Measurements from ENCODE around the gene ARID4B. TPM values are rescaled to one million over a fixed set of nuclear protein-coding genes. Genes with fewer than 3 reads are reported as not detected.

Gene ARID4B
- total RNA-seq, 1 experiment from 2014 or later, result 34.0 TPM

GRCh38 chr1:235342471-235342870 lies 14.5 kb upstream of the ARID4B start:
- H3K79me2 ChIP-seq (ENCODE audit: insufficient read depth, low read length), result no peaks in the 10 kb centered on the region
- H3K9ac ChIP-seq (ENCODE audit: extremely low read depth, insufficient read length, low read length), result no peak overlapping the region
- no peaks in the 10 kb centered on the region for H4K20me1 ChIP-seq (ENCODE audit: control insufficient read depth, insufficient read depth, insufficient read length)
- no peak for TF ChIP-seq CTCF (conservative IDR thresholded peaks at IDR 0.05)
- no peak overlapping the region for H3K56ac ChIP-seq (ENCODE audit: insufficient read length, low read depth, low read length)
- H2AFZ ChIP-seq (ENCODE audit: low read length), result no peak overlapping the region
- H4K8ac ChIP-seq (replicated peaks; ENCODE audit: insufficient read length, low read depth, low read length), result no peak overlapping the region
- DNase-seq, result no peak
- no peak overlapping the region for H3K4ac ChIP-seq (ENCODE audit: low read depth, low read length)
- H3K23me2 ChIP-seq (ENCODE audit: insufficient read length, low read depth, low read length, poor library complexity, severe bottlenecking), result no peaks in the 10 kb centered on the region
- no peaks in the 10 kb centered on the region for H3K9me3 ChIP-seq (ENCODE audit: control insufficient read depth, low read depth, low read length)
- Mint-ChIP-seq H3K27me3 (ENCODE audit: low read depth) (no peaks in the 10 kb centered on the region), H3K9me3 (no peaks in the 10 kb centered on the region; a peak in 1 of 5 replicates), H3K27ac (no peak overlapping the region; a peak in 1 of 7 replicates), H3K4me3 (no peak overlapping the region), H3K4me1 (peaks cover 3 to 4% of the 10 kb centered on the region in 2 experiments; a peak in 2 of 4 replicates), H3K36me3 (ENCODE audit: insufficient read depth in 1 of 3, low read depth in 3 of 3) (peaks cover 12 to 39% (median 33%) of the 10 kb centered on the region in 3 experiments; a peak in 6 of 7 replicates)
- no peak overlapping the region for H2BK120ac ChIP-seq (ENCODE audit: low read depth, low read length, poor library complexity, severe bottlenecking)
- no peaks in the 10 kb centered on the region for H3K27me3 ChIP-seq (ENCODE audit: insufficient read depth, low read length)
- H3K14ac ChIP-seq (ENCODE audit: insufficient read depth, low read length), result no peak overlapping the region
- no CpG with 5 or more reads among the region's 3 CpGs for WGBS (ENCODE audit: extremely low coverage, insufficient read length, low lambda C conversion rate)
- H3K4me2 ChIP-seq (ENCODE audit: insufficient read depth, insufficient read length, low read length), result no peak overlapping the region
- H2BK12ac ChIP-seq (ENCODE audit: insufficient read length, low read depth, low read length), result no peak overlapping the region
- H2BK5ac ChIP-seq (ENCODE audit: insufficient read length, low read length), result no peak overlapping the region
- H2BK15ac ChIP-seq (ENCODE audit: low read depth, low read length), result no peak overlapping the region
- no peak overlapping the region for H3T11ph ChIP-seq (ENCODE audit: low read length)
- H4K91ac ChIP-seq (ENCODE audit: insufficient read length, low read depth, low read length), result no peak overlapping the region
- no peak overlapping the region for H2AK5ac ChIP-seq (ENCODE audit: insufficient read length, low read length)
- H3K79me1 ChIP-seq (ENCODE audit: insufficient read depth, low read depth, low read length, poor library complexity, severe bottlenecking), result no peaks in the 10 kb centered on the region
- no peak overlapping the region for H3K18ac ChIP-seq (ENCODE audit: insufficient read length, low read depth, low read length)
- no peak overlapping the region for H3K27ac ChIP-seq (ENCODE audit: insufficient read length, low read depth, low read length)
- H3K4me1 ChIP-seq (ENCODE audit: insufficient read depth, low read length), result no peaks in the 10 kb centered on the region
- H2BK20ac ChIP-seq (ENCODE audit: low read depth, low read length, poor library complexity, severe bottlenecking), result no peak overlapping the region
- H4K5ac ChIP-seq (ENCODE audit: insufficient read length, low read depth, low read length), result no peak overlapping the region
- no peak overlapping the region for H3K23ac ChIP-seq (ENCODE audit: insufficient read length, low read depth, low read length)

Measured in H9 (cell line).